GM21786 (cell line): ENCODE results near the gene SCYGR2.

Experiments
- ATAC-seq: cut with Tn5 transposase; IDR thresholded peaks from one replicate; pipeline ENCODE4 v1.9.1; 2021; ENCODE audit not compliant: unreplicated experiment

The SCYGR2 gene

DNA sequence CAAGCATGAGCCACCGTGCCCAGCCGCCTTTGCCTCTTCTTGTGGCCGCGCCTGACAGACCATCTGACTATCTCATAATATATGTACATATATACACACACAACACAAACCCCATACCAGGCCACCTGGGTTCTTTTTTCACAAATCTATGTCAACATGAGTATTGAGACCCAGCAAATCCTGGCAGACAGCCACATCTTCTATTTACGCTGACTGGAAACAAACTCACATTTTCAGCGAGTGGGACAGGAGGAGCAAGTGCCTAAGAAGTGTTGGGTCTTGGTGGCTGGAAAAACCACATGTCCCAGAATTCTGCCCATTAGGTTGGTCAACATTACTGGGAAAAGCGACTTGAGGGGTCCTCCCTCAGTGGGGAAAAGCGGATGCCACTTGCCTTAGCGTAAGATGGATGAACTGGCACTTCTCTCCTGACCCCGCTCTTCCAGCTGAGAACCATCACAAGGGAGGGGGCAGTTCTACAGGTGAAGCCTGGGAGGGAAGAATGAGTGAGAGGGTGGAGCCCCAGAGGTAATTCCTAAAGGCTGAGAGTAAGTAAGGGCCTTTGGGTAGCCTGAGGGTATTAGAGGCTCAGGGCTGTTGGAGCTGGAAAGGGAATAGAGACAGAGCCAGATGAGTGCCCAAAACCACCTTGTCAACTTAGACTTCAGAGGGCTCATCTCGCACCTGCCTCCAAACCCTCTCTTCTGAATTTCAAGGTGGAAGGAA, 14.0 kb downstream of the SCYGR2 start:
- ATAC-seq = no peak

DNA sequence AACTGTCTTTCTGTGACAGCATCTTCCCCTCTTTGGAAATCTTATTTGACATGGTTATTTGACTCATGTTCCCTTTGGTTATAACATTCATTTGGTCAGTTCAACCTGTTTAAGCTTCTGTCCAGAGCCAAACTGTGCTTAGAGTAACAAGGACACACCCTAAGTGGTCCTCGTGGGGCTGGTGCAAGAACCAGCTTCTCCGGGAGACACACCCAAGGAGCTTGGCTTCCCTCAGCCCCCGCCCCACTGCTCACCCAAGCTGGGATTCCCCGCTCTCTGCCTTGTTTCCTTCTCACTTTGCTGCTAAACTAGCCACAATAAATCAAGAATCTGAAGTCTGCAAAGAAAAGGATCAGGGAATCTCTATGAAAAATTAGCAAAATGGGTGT, 14.6 kb downstream of the SCYGR2 start:
- no peak for ATAC-seq

DNA sequence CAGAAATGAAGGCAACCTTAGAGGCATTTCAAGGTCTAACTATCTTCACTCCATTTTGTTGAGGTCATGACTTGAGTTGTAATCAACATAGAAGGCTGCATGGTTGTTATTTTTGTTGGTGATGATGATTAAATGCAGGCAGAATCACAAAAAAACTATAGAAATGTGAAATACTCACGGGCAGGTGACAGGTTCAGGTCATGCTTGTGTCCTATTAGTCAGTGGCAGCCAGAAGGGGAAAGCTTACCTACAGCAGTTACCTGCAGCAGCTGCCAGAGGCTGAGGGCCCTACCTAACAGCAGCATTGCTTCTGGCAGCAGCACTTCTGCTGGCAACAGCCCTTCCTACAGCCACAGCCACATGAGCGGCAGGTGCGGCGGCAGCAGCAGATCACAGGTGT, 15.6 kb downstream of the SCYGR2 start:
- no peak for ATAC-seq

DNA sequence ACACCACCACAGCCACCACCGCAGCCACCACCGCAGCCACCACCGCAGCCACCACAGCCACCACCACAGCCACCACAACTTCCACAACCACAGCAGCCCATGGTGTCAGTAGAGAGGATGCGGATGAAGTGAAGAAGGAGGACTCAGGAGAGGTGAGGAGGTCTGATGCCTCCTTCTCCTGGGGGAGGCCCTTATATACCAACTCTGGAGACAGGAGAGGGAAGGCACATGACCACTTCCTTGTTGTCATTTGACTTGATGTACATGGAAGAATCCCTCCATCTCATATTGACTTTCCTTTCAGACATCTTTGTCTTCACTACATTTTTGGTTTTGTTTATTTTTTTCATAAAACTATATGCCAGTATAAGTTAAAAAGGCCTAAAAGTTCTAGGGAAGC, 16.0 kb downstream of the SCYGR2 start, which contains the start of gene SCYGR3:
Gene SCYGR3 (minus strand): TSS at position 101 of the 400 bp plus-strand sequence. CDS start 0 bp downstream, at position 101.
- no peak for ATAC-seq

DNA sequence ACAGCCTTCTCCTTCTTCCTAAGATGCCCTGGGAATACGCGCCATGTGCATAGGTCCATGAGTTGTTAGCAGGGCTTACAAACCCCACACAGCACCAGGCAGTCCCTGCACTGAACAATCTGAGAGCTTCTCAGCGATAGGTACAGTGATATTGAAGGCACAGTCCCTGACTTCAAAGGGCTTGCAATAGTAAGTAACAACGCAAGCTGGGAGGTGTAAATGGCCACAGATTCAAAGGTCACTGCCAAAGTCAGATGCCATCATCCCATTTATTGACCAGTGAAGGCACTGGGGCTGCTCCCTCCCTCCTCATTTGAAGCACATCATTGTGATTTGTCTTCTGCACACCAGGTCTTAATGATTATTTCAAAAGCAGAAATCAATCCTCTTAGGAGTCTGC, 16.5 kb downstream of the SCYGR2 start:
- ATAC-seq = no peak

DNA sequence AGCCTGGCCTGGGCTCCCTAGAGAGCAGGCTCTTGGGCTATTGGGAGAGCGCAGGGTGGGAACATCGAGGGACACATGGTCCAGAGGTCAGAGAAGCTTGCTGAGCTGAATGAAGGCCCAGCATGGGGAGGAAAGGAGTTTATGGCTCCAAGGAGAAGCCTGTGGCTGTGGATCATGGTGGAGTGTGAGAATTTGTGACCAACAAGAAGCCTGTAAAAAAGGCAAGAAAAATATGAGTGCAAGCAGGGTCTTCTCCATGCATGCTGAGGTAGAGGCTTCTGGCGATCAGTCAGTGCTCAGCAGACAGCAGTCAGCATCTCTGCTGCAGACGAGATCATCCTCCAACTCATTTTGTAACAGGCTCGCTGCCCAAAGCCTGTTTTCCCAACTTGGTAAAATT, 17.2 kb downstream of the SCYGR2 start:
- ATAC-seq = no peak

DNA sequence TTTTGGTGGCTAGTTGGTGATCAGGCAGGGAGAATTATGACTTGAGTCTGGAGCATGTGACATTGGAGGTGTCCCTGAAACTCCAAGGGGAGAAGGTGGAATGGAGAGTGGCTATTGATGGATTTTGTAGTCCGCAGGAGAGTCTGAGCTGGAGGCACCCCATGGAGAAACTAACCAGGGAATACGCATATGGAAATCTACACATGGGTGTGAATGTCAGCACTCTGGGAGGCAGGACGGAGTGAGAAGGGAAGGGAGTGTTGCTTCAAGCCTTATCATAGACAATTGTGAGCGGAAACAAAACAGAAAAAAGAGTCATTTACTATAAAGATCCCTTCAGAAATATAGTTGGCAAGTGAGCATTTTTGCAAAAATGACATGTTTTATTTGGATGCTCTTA, 17.9 kb downstream of the SCYGR2 start:
- no peak for ATAC-seq

DNA sequence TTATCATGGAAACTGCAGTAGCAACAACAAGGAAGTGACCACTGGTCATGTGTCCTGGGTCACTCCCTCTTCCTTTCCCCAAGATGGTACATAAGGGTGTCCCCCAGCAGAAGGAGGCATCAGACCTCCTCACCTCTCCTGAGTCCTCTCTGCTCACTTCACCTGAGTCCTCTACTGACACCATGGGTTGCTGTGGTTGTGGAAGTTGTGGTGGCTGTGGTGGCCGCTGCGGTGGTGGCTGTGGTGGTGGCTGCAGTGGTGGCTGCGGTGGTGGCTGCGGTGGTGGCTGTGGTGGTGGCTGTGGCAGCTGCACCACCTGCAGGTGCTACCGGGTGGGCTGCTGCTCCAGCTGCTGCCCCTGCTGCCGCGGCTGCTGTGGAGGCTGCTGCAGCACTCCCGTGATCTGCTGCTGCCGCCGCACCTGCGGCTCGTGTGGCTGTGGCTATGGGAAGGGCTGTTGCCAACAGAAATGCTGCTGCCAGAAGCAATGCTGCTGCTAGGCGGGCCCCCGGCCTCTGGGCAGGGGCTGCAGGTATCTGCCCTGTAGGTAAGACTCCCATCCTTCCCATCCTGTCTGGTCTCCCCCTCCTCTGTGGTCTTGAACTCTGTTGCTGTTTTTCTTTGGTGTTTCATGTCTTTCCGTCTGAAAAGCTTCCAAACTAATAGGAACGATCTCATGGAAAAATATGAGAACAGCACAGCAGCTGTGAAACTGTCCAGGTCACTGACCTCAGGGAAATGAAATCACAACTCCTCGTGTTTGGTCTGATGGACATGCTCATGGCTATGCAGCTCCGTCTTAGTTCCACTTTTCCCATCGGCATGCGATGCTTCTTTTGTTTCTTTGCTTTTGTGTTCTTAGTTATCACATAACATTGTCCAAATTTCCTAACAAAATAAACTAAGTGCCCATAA, 18.9 kb downstream of the SCYGR2 start, which contains the start of gene SCYGR4:
Gene SCYGR4 (plus strand): TSS at position 183 of the 915 bp plus-strand sequence. CDS start 0 bp downstream, at position 183.
- no peak for ATAC-seq

DNA sequence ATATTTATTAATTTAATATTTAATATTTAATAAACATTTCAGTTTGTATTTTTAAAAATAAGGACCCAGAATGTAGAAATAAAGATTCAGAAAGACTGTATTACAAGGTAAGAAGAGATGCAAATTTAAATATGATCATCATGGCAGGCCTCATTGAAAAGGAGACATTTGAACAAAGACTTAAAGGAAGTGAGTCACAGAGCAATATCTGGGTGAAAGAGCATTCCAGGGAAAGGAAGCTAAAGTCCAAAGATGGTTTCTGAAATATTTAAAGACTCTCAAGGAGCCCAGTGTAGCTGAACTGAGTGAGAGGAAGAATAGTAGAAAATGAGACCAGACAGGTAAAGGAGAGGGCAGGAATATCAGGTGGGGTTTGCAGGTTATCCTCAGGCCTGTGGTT, 24.5 kb downstream of the SCYGR2 start:
- ATAC-seq = no peak

DNA sequence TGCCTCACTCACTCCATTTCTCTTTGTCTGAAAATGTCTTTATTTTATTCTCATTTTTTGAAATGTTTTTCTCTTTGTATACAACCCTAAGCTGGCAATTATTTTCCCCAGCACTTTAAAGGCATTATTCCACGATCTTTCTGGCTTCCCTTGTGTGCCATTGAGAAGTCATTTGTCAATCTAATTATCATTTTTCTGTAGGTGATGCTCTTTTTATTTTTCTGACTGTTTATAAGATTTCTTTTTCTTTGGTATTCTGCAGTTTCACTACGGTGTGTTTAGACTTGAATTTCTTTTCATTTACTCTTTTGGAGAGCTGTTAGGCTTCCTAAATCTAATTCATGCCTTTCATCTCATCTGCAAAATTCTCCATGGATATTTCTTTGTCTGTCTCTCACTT, 26.7 kb downstream of the SCYGR2 start:
- no peak for ATAC-seq

DNA sequence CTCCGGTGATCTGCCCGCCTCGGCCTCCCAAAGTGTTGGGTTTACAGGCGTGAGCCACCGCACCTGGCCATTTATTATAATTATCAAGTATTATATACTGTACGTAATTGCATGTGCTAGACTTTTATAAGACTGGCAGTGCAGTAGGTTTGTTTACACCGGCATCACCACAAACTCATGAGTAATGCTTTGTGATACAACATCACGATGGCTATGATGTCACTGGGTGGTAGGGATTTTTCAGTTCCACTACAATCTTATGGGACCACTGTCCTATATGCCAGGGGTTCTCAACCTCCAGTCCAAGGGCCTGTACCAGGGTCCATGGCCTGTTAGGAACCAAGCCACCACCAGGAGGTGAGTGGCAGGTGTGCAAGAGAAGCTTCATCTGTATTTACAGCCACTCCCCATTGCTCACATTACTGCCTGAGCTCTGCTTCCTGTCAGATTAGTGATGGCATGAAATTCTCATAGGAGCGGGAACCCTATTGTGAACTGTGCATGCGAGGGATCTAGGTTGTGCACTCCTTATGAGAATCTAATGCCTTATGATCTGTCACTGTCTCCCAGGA, 28.0 kb downstream of the SCYGR2 start:
- ATAC-seq = no peak

DNA sequence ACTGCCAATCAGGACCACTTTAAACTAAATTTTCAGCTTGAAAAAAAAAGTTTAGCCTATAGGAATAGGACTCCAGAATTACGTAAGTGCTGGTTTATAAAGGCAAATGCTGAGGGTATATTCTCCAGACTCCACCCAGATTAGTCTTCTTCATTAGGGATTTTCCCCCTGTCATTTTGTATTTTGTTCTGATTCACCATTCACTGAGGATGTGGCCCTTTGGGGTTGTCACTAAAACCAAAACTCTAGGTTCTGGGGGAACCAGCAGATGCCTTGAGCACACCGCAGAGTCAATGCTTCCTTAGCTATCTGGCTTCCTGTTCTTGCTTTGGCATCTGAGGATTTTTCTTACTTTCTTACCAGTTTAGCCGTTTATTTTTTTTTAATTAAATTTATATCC, 29.1 kb downstream of the SCYGR2 start:
- peak; percentile 97 for ATAC-seq

DNA sequence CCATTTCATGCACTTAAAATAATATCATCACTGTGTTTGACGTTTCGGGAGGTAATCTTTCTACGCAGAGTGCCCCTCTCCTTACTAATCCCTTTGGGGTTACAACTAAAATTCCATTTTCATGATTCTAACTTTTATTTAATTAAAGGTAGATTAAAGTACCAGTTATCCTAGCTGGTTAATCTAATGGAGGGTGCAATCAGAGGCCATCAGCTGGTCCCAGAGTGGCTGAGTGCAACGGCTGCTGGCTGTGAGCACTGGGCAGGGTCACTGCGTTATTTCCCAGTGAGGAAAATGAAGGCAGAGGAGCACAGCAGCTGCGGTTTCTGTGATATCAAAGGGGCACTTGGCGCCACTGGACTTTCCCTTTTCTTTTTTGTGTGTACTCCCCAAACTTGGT, 30.7 kb downstream of the SCYGR2 start:
- no peak for ATAC-seq

DNA sequence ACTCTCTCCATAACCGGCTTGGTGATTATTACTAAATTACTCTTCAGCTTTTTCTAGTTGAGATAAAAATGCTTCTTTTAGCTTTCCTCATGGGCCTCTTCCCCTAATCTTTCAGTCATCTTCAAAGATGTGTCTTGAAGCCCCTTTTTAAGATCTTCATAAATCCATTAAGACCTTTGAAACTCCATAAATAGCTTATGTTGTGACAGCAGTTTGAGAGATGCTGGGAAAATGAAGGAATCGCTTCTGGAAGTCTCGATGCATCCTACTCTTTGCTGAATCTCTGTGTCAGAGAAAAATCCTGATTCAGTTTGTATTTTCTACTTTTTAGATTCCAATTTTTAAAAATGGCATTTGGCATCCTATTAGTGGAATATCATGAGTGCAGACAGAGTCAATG, 31.6 kb downstream of the SCYGR2 start:
- ATAC-seq = no peak

DNA sequence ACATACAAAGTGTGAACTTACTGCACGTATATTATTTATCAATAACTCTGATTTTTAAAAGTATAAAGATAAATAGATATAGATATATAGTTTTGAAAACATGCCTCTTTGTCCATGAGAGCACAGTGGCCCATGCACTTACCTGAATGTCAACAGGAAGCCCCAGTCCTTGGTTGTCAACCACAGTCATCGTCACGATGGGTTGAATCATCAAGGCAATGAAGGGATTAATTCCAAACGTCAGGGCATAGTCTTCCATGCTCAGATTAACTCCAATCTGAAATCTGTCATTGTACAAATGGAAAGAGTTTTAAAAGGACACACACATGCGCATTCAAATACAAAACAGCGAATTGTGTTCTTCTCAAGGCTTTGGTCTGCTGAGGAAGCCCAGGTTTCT, 34.1 kb downstream of the SCYGR2 start:
- no peak for ATAC-seq

DNA sequence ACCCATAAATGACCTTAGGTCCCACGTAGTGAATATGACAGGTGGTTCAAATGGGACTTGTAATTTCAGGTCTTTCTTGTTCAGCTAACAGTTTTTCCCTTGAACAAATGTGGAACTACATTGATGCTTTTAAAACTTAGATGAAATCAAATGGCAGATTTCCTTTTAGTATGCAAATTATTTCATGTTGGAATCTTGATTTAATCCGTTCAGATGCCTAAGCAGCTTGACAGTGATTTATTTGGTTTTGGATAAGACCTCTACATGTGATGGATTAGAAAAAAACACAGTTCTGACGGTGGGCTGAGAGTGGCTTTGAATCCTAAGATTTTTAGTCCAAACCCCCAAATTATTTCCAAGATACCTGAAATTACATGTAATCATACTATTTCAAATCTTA, 35.5 kb downstream of the SCYGR2 start:
- ATAC-seq = no peak

DNA sequence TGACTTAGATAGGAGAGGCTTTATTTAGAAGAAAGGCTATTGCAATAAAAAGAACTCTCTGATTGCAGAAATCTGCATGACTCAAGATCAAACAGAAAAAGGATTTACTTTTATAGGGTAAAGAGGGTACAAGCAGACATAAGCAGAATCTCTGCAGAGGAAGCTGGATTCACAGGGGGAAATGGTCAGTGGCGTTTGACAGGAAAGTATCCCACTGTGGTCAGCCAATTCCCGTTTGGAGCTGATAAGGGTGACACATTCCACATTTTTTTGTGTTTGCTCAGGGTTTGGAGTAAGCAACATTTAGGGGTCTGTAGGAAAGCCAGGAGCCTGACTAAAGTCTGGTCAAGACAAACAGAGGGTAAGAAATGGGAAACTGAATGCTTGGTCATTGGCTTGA, 44.0 kb downstream of the SCYGR2 start:
- ATAC-seq = no peak

DNA sequence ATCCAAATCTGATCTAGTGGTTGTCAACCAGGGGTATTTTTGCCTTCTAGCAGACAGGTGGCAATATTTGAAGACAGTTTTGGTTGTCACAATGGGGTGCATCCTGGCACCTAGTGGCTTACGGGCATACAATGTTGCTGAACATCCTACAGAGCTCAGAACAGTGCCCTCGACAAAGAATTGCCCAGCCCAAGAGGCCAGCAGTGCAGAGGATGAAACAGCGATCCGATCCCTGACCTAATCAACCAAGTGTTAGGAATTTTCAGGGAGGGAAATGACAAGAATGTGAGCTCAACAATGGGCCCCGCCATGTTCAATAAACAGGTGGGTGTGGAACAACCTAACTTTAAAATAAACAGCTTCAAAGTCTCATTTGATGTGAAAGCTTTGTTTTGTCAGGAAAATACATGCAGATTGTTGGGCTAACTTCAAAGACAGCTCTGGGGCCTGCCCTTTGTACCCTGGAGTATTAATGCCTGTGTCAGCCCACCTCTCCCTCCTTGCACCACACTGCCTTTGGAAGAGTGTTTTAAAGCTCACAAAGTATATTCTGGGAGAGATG, 45.4 kb downstream of the SCYGR2 start:
- no peak for ATAC-seq
